HG02981 (cell line): ENCODE data around the gene CNTN3.

Experiments used
- ATAC-seq: cut with Tn5 transposase; IDR thresholded peaks from one replicate; pipeline ENCODE4 v1.9.1; 2021; ENCODE audit warnings: mild to moderate bottlenecking, moderate library complexity; ENCODE audit not compliant: unreplicated experiment

Gene CNTN3

DNA sequence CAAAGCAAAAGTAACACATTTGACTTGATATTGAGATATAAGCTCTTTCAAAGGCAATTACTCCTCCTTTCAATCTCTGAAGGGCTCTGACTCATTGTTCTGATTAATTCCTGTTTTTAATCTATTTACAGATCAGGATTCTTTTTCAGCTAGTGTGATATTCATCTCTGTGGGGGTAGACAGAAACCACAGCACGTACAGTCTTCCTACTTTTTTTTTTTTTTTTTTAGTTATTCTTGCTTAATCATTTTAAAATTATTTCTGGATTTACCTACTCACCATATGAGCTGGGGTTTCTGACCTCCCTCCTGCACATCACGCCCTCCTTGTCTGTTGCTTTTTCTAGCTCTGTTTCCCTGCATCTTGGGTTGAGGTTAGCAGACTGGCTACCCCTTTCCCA is 1.4 kb downstream of the CNTN3 start:
- no peak for ATAC-seq

DNA sequence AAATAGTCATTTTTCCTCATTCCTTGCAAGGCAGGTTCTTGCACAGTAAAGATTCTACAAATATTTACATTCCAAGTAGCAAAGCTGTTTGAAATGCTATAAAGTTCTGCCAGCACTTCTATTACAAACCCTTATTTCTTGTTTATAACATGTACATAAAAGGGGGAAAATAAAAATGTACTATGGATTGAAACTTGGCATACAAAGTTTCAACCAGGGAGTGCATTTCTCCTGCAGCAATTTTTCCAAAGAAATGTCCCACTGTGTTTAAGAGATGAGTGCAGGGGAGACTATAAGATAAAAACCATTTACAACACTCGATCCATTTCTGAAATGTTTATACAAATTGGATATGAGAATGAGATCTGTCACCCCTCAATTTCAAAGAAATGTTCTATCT is 3.3 kb downstream of the CNTN3 start:
- no peak for ATAC-seq

DNA sequence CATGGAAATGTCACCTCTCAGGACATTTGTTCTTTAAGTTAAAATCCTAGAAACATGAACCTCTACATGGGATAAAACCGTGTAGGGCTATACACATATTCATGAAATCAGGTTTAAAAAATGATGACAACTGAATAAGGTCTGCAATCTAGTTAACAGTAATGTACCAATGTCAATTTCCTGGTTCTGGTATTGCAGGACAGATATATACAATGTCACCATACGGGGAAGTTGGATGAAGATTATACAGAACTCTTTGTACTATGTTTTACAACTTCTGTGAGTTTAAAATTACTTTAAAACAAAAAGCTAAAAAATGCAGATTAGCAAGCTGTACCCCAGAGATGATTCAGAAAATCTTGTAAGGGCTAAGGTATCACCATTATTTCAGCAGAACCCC is 6.7 kb downstream of the CNTN3 start:
- no peak for ATAC-seq

DNA sequence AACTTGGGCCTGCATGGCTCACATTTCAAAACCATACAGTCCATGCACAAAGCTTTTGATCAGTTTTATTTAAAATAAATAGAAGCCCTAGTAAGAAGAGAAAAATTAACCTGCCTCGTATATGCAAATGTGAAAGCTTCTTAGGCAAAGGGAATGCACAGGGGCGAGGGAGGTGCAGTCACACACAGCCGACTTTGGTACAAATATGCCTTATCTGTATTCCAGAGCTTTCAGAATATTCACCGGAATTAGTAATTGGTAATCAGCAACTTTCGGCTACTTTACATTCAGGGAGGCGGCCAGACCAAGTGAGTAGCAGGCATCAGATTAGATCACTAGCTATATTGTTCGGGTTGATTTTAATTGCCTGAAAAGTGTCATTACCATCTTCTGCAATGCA is 7.5 kb downstream of the CNTN3 start:
- ATAC-seq: no peak

DNA sequence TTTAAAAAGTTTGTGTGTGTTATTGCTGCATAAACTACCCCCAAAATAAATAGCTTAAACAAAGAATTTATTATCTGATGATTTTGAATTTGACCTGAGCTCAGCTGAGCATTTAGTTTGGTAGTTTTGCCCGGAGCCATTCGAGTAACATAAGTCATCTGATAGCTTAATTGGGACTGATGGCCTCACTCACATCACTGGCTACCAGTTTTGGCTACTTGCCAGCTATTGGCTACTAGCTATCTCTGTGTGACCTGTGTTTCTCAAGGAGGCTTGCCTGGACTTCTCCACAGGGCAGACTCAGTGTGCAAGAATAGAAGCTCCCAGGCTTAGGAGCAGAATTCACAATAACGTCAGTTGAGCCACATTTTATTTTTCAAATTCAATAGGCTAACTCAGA is 9.0 kb downstream of the CNTN3 start:
- no peak for ATAC-seq

DNA sequence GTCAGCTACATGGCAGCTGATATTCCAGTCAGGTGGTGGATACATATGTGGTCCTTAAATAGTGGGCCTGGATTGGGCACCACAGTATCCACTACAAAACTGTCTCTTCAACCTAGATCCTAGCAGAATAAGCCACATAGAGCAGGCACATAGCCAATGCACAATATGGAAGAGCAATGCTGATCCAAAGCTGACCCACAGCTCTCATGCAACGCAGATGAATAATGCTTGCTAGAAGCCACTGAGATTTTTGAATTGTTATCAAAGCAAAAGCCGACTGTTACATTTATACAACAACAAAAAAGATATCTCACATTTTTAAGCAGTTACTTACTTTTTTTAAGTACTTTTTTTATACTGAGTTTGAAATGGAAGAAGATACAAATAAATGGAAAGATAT is 11.2 kb downstream of the CNTN3 start:
- ATAC-seq: no peak

DNA sequence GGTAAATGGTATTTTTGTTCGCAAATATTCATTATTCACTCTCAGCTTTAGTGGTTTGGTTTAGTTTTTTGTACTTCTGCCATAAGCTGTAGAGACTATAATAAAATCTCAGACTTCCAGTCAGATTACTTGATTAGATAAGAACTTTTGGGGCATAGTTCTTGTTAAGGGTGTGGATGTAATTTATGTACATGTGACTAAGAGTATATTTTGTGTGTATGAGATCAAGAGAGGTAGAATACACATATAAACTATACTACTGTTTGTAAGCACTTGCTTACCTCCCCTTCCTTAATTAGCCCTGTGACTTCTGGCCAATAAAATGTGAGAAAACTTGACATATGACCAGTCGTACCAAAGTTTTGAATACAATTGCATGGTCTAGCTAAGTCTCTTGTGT is 12.0 kb downstream of the CNTN3 start:
- no peak for ATAC-seq

DNA sequence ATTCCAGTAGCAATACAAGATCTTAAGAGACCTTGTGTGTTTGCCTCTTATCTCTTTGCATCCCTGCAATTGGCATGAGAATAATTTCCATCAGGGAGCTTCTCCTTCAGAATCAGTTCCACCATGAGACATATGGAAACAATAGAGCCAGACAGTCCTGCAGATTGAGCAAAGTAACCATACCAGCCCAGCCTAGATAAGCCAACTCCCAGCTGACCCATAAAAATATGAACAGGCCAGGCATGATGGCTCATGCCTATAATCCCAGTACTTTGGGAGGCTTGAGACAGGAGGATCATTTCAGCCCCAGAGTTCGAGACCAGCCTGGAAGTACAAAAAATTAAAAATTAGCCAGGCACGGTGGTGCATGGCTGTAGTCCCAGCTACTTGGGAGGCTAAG is 12.7 kb downstream of the CNTN3 start:
- no peak for ATAC-seq

DNA sequence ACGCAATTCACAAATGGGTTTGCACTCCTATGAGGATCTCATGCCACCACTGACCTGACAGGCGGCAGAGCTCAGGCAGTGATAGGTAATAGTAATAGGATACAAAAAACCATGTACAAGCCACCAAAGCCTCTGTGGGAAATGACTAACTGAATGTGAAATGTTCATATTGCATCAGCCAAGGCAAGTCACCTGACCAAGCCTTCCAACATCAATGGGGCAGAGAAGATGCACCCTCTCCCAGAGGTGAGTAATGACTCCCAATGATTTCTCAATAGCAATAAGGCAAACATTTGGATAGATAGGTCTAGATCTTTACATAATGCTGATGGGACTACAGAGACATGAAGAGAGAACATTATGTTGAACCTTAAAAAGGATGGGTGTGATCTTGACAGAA is 14.9 kb downstream of the CNTN3 start:
- no peak for ATAC-seq

DNA sequence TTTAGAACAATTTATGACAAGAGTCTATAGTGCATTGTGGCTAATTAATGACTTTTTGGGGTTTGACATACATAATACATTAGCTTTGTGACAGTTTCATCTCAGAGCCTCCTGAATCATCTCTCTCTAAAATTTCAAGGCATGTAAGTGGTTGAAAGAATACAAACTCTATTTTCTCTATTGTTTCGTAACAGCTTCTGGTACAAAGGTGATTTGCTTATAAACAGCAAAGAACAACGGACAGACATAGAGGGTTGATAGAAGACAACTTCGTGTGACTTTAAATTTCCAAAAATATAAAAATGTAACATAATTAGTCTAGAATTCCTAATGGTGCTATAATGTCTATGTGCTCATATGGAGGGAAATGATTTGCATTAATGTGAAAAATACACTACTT is 21.3 kb downstream of the CNTN3 start:
- ATAC-seq: no peak

DNA sequence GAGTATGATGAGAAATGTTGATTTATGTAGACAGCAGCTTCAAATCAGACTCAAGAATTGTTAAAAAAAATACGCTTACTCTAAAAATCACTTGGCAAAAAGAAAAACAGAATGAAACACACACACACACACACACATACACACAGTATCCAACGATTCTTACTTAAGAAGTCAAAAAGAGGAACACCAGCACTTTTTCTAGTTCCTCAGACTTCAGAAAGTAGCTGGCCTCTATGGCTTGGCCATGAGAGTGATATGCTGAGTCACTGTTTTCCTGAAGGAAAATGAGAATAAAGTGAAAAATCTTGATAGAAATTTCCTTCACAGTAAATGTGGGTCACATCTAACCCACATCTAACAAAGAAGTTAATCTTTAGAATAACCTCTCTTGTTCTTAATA is 22.1 kb downstream of the CNTN3 start:
- no peak for ATAC-seq

DNA sequence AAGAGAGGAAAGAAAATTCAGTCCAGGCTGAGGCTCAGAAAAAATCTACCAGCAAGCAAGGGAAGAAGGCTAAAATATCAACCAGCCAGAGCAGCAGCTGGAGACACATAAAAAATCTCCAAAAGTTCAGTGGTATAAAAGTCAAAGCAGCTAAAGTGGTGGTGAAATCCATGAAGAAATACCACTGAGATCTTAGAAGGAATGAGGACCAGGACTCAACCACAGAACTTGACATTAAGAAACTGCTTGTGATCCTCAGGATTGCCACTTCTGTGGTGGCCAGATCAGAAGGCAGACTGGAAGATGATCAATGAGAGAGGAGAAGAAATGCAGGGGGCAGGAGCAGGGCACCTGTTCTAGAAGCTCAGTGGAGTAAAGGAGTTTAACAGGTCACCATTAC is 22.5 kb downstream of the CNTN3 start:
- no peak for ATAC-seq

DNA sequence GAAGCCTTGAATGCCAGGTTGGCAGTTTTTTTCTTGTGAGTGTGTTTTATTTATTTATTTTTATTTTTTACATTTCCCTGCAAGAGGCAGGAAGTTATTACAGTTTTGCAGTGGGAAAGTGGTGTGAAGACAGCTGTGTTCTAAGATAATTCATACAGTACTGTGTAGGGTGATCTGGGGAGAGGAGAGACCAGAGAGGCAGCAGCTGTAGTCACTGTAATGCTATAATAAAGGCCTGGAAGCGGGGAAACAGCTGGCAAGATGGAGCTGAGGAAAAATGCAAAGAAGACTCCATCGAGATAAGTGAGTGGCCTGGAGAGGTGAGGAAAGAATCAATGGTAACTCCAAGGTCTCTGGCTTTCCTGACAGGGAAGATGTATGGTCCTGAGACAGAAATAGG is 23.1 kb downstream of the CNTN3 start:
- no peak for ATAC-seq

DNA sequence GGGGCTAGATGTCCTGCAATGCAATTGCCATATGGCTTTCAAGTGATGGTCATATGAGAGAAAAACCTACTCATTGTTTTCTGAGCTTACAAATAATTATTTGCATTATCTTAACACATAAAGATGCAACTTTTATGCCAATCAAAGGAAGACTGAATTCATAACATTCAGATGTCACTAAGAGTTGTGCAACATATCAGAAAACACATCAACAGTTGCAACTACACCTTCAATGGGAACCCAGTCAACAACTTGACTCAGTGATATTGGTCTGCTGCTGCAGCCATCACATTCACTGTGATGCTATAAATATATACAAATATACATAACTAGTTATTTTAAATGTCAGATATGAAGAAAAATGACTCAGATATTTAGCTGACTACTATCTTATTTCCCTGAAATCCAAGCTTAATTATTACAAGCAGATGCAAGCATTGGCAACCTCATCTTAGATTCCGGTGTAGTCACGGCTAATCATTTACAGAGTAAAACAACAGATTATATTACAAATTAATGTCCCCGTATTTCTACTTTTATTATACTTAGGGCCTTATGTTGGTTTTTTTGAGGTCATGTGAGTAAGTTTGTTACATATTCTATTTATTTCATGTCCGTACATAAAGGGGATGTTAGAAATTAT is 23.7 kb downstream of the CNTN3 start:
- no peak for ATAC-seq

DNA sequence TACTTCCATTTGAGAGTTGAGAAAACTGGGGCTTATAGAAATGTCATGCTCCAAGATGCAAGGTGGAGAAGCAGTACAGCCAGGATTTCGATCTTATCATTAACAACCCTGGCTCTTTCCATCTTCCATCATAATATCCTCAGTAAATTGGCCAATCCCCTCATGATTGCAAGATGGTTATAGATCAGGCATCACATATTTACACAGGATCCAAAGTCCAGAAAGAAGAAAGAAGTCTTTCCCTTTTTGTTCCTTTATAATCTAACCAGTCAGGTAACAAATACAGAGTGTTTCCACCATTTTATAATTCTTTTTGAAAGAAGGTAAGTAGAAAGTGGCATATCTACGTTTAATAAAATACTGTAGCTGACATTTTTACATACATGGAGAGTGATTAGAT is 29.7 kb downstream of the CNTN3 start:
- no peak for ATAC-seq

DNA sequence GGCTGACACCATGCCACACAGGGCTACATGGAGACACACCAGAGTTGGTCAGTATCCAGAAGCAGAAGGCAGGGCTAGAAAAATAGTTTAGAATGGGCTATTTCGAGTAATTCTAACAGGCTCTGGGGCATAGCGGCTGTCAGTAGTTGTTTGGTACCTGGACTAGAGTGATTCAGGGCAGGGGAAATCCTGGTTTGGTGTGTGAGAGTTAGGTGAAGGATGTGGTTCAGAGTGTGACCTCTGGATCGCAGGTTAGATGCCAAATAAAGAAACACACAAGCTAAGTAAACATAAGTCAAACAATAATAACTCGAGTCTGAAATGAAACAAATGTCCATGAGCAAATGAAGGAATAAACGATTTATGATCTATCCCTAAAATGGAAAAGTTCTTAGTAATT is 31.5 kb downstream of the CNTN3 start:
- no peak for ATAC-seq

DNA sequence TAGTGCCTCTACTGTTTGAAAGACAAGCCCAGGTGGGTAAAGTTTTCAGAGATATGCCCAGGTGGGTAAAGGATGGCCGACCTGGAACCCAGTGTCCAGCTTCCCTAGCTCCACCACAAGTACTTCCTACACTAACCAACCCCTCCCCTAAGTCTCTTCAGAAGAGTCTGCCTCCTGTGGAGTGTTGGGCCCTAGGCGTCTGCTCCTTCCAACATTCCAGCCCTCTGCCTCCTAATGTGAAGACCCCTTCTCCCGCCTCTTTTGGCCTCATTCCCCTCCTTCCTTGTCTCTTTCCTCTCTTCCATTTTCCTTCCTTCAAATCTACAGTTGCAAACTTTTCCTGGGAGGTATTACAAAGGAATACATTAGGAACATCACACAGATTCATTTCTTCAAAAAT is 38.6 kb downstream of the CNTN3 start:
- ATAC-seq: no peak

DNA sequence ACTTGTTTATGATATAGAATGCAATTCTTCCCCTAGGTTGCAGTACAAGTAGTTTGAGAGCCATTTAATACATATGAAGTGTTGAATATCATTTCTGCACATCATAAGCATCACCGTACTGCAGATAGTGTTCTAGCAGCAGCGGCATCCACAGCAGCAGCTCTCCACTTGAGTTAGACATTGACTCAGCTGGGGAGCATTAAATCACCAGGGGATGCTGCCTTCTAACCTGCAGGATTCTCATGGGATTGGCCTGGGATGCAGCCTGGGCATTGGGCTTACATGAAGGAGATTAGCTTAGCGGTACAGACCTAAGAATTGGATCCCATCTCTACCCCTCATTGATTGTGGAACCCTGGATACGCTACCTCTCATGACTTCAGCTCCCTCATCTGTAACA is 43.3 kb downstream of the CNTN3 start:
- ATAC-seq: no peak
